Central memory CD4-positive, alpha-beta T cell (primary cell): Measurements from ENCODE around the gene GALNT9.
"Not testable (repeated sequence)": the region's sequence is repeated elsewhere in the genome, so short reads cannot be mapped to it uniquely, and the experiment has no call there.

Source experiments
- DNase-seq: peaks from one replicate; pipeline ENCODE4 v3.0.0; 2022

The GALNT9 gene

DNA sequence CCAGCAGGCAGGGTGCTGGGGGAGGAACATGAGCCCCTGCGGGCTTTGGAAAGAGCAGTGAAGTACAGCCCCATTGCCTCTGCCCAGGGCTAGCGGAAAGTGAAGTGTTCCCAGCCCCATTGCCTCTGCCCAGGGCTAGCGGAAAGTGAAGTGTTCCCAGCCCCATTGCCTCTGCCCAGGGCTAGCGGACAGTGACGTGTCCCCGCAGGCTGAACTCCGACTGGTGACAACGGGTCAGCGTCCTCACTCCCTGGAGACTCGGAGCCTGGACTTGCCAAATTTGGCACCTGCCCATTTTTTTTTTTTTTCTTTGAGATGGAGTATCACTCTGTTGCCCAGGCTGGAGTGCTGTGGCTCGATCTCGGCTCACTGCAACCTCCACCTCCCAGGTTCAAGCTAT lies 134.1 kb downstream of the GALNT9 start:
- DNase-seq, result not testable (repeated sequence)

- no peak for DNase-seq
These were observed 134.8 kb downstream of the GALNT9 start for GRCh38 chr12:132194556-132194955.

DNA sequence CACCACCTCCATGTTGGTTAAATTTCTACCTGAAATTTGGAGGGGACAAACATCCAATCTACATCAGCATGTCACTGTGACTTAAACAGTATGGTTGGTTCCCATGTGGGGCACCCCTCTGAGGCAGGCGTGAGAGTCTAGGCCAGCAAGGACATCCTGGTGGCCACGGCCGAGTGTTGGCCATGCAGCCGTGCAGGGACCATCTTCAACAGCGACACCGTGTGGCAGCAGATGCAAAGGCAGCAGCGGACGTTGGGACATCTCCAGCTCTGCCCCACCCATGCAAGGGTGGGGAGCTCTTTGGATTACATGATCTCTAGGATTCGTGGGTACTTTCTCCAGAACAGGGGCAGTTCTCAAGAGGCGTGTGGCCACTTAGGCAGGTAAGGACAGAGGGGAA lies 135.3 kb downstream of the GALNT9 start:
- DNase-seq, result no peak

DNA sequence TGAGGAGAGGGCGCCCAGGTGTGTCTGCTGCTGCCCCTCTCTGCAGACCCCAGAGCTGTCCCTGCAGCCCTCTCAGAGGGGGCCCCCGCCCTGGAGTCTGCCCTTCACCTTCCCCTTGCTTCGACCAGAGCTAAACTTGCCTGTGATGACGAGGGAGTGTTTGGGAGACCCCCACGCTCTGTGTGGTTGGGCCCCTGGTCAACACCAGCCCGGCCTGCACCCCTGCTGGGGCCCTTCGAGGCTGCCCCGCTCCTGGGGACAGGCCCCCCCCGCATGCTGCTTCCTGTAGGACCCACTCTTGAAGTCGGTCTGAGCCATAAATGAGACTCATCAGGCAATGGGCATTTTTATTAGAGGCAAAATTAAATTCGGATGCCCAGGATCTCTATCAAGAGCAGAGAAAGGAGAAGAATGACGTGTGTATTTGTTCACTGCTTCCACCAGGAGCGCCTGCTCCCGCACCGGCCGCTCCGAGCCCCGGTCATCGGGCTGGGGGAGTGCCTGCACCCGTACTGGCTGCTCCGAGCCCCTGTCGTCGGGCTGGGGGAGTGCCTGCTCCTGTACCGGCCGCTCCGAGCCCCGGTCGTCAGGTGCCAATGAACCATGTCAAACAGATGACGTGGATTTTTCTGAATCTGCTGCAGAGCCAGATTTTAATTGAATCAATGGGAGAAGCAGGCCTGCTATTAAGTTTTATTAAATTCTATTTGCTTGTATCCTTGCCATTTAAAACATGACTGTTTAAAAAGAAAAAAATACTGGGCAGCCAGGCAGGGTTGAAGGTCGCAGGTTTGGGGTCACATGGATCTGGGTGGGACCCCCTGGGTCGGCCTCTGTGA lies 137.5 kb downstream of the GALNT9 start:
- DNase-seq, result no peak

DNA sequence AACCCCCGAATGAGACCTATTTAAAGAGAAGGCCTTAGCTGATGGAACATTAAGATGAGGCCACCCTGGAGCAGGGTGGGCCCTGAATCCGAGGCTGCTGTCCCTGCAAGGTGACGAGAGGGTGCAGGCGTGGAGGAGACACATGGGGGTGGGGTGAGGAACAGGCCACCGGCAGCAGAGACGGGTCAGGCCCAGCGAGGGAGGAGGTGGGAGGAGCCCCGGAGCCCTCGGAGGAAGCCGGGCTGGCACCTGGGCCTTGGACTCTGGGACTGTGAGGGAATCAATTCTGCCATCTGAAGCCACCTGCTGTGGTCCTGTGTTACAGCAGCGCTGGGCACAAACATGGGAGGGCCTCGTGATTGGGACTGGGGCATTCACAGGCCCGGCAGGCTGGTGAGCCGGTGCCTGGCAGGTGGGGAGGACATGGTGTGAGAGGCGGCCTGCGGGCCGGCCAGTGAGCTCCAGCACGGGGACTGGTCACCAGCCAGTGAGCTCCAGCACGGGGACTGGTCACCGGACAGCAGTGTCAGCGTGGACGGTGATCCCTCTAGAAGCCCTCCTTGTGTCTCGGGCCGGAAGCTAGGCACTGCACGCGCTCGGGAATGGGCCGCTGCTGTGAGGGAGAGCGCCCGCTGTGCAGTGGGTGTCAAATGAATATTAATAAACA lies 138.4 kb downstream of the GALNT9 start:
- no peak for DNase-seq

- DNase-seq, result no peak
These were observed 139.2 kb downstream of the GALNT9 start for GRCh38 chr12:132190012-132190755.

DNA sequence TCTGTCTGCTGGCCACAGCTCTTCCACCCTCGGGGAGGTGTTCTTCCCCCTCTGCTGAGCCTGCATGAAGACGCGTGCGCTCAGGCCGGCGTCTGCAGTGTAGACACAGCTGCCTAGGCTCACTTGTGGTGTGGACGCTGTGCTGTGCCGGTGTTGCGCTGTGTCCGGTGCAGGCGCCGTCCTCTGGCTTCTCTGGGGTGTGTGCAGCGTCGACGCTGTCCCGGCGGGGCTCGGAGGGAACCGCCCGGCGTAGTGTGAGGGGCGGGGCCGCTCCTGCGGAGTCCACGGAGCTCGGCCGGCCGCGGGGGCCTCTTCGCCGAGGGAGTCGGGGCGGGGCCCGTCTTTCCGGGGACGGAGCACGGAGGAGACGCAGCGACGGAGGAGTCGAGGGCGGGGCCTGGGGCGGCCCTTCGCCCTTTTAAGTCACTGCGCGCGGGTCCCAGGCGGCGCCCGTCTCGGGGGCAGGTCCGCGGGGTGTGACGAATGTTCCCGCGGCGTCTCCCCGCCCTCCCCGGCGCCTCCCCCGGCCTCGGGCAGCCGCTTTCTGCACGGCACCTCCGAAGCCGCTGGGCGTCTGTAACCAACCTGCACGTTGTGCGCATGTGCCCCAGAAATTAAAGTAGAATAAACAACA lies 139.9 kb downstream of the GALNT9 start:
- DNase-seq, result peak; percentile 94

GRCh38 chr12:132188916-132189325 lies 140.5 kb downstream of the GALNT9 start:
- DNase-seq, result no peak

DNA sequence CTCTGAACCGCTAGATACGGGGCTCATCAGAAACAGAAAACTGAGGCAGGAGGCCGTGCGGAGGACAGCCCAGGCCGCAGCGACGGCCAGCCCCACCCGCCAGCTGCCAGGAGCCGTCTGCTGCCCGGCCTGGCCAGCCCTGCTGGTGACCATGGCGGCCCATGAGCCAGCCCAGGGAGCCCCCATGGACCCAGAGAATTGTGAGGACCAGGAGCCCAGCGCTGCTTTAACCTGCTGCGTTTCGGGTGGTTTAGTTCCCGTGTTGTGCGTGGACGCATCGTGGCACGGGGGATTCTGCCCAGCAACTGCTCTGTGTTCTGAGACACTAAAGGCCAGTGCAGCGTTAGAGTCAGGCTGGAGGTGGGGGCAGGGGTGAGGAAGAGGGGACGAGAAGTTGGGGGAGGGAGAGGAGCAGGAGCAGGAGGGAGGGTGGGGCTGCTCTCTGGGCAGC lies 140.9 kb downstream of the GALNT9 start:
- DNase-seq, result no peak

GRCh38 chr12:132187646-132188450 lies 141.5 kb downstream of the GALNT9 start:
- DNase-seq, result no peak

- no peak for DNase-seq
These were observed 142.3 kb downstream of the GALNT9 start for GRCh38 chr12:132186857-132187620.

GRCh38 chr12:132186208-132186856 lies 143.1 kb downstream of the GALNT9 start:
- DNase-seq, result no peak

DNA sequence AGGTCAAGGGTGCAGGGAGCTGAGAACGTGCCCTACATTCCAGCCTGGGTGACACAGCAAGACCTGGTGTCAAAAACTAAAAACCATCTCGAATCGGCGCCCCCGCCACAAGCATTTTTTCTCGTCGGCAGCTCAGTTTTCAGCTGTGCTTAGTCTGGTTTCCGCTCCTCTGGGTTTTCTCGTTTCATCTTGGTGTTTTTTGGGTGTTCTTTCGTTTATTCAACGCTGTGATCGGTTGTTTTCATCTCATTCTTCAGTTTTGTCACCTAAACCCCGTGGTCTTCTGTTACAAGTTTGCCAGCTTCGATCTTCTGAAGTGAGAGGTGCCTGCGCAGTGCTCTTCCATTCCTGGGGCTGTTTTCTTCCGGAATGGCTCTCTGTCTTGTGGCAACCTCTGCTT lies 143.7 kb downstream of the GALNT9 start:
- DNase-seq, result peak; percentile 73

DNA sequence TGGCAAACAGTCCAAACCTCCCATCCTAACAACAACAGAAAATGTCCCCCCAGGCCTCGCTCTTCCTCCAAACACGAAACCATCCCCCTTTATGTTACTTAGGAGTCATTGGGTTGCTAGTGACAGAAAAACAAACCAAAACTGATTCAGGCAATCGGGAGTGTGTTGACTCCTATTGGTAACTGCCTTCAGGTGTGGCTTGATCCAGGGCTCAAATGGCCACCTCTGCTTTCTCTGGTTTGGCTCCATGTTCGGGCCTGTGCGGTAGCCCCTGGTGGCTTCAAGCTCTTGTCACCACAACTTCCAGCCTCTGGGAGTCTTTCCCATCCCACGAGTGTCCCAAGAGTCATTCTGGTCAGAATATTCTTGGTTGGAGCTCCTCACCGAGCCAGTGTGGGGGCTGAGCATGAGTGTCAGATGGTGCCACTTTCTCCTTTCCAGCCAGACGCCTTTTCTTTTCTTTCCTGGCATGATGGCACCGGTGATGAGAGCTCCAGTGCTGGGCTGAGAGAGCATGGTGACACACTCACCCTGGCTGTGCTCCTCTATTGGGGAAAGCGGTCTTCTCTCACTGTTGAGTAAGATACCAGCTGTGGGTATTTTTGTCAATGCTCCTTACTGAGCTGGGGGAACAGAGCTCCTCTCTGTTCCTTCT lies 146.6 kb downstream of the GALNT9 start:
- DNase-seq, result no peak

DNA sequence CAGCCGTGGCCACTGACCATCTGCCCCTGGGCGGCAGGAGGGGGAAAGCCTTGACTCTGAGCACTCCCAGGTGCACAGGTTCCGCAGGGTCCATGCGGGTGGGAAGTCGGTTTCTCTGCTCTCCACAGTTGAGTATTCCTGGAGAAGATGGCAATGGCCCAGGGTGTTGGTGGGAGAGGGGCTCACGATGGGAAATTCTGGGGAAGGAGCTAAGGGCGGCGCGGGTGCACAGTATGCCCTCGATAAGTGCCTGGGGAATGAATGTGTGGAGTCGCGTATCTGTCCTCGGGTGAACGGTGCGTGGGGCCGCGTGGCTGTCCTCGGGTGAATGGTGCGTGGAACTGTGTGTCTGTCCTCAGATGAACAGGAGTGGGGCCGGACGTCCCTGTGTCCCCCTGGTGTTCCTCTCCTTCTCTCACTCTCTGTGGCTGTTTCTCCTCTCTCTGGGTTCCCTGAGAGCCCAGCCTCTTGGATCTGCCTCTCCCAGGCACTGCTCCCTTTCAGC lies 147.1 kb downstream of the GALNT9 start:
- DNase-seq, result no peak

- DNase-seq, result no peak
These were observed 147.7 kb downstream of the GALNT9 start for GRCh38 chr12:132181570-132182200.

DNA sequence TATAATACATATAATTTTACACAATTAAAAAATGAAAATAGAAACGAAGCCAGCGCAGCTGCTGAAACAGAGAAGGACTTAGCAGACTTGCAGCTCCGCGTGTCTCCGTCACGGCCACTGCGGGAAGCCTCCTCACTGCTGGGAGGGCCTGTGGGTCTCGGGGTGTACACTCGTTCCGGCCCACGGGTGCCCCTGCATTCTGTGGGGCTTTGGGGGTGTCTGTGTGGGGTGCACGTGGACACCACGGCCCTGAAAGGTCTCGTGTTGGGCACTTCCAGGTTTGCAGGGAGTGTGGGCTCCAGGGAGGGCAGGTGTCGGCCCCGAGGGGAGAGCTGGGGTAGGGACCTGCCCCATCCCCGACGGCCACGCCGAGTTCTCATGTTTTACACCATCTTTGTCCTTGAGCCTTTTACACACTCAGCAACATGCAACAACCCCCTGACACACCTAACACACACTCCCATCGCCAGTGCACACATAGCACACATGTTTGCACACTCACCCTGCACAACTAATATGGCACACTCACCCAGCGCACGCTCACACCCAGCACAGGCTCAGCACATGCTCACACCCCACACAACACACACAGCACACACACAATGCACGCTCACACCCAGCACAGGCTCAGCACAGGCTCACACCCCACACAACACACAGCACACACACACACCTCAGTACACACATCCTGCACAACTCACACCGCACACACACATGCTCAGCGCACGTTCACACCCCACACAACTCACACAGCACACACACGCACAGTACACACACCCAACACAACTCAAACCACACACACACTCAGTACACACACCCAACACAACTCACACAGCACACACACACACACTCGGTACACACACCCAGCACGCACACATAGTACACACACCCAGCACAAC lies 148.5 kb downstream of the GALNT9 start:
- no peak for DNase-seq
